Cardiac septum (tissue), 1 donor: ENCODE results near the gene FAM167B. TPM values are rescaled to one million over a fixed set of nuclear protein-coding genes. Genes with fewer than 3 reads are reported as not detected.
"Not testable (repeated sequence)": the region's sequence is repeated elsewhere in the genome, so short reads cannot be mapped to it uniquely, and the experiment has no call there.

ENCODE experiments used
- DNase-seq: peaks from one replicate; pipeline ENCODE4 v3.0.0-alpha.2; 2020; ENCODE audit warnings: low spot score
- intact Hi-C: fragments of 100-400 bp; cut with DNase I; formaldehyde crosslinking; loops from one replicate; pipeline ENCODE4 v1.14.0; 2022
- total RNA-seq: library from RNA; stranded (reverse); fragmentation: NEBNext Ultra II Directional; extraction: Animal tissue kit (Norgen Biotek cat#: 25700); gene quantifications from one replicate; pipeline ENCODE4 v1.2.1, GENCODE V29; 2021
- donor health status: DM: no; HTN: no; CAD: no.

The FAM167B gene
- total RNA-seq, 1 donor from 2014 or later, result 5.4 TPM

- intact Hi-C loops, result loop anchor here (2.0 kb wide), 1 partner anchor 40 kb away; no protein-coding TSS in a partner anchor
- no peak for DNase-seq
Observed at GRCh38 chr1:32250893-32251716, 4.1 kb downstream of the FAM167B start, which contains the start of gene LCK. LCK (plus strand) TSS chr1:32251265; CDS start chr1:32274330, 23,065 bp downstream.

DNA sequence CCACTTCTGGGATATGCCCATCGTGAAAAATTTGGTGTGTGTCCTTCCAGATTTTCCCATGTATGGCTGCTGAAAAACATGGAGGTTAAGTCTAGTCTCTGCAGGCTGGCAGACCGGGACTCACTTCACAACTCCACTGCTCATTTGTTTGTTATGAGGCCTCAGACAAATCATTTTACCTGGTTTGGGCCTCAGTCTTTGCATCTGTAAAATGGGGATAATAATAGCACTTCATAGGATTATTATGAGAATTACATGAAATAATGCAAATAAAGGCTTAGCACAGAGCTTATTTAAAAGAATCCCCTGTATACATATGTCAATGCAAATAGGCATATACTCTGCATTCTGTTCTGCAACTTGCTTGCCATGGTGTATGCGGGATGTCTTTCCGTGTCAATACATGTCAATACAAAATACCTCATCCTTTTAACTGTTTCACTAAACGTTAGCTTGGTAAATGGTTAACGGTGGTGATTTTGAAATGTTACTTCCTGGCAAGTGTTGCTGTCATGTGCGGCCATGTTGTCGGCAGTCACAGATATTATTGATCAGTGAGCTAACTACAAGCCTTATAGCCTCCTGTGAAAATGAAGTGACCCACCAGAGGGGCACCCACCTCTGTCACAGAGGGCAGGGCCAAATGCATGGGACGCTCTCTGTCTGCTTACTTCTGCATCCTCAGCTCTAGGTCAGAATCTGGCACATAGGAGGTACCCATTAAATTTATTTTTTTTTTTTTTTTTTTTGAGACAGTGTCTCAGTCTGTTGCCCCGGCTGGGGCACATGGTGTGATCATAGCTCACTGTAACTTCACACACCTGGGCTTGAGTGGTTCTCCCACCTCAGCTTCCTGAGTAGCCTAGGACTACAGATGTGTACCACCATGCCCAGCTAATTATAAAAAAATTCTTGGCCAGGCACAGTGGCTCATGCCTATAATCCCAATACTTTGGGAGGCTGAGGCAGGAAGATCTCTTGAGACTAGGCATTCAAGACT is 8.3 kb downstream of the FAM167B start:
- no peak for DNase-seq
- intact Hi-C loops, result no loop called here

- intact Hi-C loops, result no loop called here
- DNase-seq, result no peak
Observed at GRCh38 chr1:32256473-32257226, 9.6 kb downstream of the FAM167B start.

DNA sequence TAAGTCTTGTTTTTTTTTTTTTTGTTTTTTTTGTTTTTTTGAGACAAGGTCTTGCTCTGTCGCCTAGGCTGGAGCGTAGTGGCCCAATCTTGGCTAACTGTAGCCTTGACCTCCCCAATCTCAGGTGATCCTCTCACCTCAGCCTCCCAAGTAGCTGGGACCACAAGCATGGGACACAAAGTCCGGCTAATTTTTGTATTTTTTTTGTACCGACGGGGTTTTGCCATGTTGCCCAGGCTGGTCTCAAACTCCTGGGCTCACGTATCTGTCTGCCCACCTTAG is 10.1 kb downstream of the FAM167B start:
- DNase-seq, result no peak
- intact Hi-C loops, result no loop called here

DNA sequence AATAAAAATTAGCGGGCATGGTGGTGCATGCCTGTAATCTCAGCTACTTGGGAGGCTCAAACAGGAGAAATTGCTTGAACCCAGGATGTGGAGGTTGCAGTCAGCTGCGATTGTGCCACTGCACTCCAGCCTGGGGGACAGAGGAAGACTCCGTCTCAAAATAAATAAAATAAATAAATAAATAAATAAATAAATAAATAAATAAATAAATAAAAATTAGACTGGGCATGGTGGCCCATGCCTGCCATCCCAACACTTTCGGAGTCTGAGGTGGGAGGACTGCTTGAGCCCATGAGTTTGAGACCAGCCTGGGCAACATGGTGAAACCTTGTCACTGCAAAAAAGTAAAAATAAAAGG is 16.2 kb downstream of the FAM167B start:
- DNase-seq, intact Hi-C loops: not testable (repeated sequence)

DNA sequence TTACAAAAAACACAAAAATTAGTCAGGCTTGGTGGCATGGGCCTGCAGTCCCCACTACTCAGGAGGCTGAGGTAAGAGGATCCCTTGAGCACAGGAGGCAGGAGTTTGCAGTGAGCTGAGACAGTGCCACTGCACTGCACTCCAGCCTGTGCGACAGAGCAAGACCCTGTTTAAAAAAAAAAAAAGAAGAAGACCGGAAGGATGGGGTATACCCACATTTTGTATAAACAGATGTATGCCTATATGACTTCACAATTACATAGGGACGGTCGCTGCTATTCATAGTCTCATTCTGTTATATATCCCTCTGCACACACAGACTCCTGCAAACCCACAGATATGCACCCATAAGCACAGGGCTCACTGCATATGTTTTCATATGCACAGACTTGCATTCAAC is 16.7 kb downstream of the FAM167B start:
- no peak for DNase-seq
- intact Hi-C loops, result no loop called here

DNA sequence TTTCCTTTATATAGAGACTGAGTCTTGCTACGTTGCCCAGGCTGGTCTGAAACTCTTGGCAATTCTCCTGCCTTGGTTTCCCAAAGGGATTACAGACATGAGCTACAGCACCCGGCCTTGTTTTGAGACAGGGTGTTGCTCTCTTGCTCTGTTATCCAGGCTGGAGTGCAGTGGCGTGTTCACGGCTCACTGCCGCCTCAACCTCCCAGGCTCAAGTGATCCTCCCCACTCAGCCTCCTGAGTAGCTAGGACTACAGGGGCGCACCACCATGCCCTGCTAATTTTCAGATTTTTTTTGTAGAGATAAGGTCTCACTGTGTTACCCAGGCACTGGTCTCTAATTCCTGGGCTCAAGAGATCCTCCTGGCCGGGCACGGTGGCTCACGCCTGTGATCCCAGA is 18.8 kb downstream of the FAM167B start:
- no peak for DNase-seq
- intact Hi-C loops, result no loop called here

DNA sequence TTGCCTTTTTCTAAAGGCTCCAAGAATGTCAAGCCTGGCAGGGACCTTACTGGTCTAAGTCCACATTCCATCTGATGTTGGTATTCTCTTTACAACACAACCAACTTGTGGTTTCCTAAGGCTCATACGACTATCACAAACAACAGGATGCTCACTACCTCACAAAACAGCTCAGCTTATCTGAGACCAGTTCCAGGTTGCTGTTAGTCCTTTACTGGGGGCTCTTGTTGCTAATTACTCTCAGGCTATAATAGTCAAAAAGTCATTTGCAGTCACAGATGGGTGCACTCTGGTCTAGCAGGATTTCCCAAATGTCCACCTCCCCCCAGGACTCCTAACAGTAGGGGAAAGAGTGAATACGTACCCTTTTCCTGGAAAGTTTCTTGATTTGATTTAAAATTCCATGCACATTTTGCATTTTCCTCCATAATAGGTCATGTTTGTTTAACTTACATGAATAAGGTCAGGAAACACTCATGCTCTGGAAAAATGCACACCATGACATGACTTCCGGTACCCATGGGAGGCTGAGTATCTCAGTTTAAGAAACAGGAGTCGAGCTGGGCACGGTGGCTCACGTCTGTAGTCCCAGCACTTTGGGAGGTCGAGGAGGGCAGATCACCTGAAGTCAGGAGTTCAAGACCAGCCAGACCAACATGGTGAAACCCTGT is 20.0 kb downstream of the FAM167B start:
- intact Hi-C loops, result no loop called here
- DNase-seq, result no peak

DNA sequence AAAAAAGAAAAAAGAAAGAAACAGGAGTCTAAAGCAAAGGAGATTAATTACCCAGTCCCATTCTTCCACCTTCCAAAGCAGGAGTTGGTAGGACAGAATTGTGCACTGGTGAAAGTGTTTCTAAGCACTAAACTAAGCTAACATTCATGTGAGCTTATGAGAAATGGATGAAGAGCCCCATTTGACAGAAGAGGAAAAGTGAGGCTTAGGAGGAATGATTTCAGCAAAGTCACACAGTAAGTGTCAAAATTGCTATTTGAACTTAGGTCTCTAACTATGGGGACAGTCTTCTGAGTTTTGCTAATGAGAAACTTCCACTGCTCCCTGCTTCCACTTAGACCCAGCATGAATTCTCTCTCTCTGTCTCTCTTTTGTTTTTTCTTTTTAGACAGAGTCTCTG is 22.7 kb downstream of the FAM167B start:
- DNase-seq, result no peak
- intact Hi-C loops, result no loop called here

DNA sequence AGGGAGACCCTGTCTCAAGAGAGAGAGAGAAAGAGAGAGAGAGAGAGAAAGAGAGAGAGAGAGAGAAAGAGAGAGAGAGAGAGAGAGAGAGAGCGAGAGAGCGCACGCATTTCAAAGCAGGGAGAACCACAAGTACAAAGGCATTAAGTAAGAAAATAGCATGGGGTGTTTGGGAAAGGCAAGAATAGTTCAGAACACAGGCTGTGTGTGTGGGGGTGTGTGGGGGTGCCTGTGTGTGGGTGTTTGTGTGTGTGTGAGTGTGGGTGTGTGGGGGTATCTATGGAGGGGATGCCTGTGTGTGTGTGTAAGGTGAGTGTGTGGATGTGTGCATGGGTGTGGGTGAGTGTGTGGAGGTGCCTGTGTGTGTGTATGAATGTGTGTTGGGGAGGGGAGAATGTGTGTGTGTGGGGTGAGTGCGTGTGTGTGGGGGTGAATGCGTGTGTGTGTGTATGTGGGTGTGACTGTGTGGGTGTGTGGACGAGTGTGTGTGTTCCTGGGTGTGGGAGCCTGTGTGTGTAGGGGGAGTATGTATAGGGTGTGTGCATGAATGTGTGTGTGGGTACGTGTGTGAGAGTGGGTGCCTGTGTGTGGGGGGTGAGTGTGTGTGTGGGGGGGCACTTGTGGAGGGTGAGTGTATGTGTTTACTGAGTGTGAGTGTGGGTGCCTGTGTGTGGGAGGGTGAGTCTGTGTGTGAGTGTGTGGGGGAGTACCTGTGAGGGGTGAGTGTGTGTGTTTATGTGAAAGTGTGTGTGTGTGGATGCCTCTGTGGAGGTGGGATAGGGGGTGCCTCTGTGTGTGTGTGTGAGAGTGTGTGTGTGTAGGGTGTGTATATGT is 25.8 kb downstream of the FAM167B start:
- intact Hi-C loops, result no loop called here

GRCh38 chr1:32273391-32274208 is 26.6 kb downstream of the FAM167B start:
- DNase-seq, result no peak
- intact Hi-C loops, result no loop called here

More for the DNA sequence above, 25.8 kb downstream of the FAM167B start:
- DNase-seq, result no peak

DNA sequence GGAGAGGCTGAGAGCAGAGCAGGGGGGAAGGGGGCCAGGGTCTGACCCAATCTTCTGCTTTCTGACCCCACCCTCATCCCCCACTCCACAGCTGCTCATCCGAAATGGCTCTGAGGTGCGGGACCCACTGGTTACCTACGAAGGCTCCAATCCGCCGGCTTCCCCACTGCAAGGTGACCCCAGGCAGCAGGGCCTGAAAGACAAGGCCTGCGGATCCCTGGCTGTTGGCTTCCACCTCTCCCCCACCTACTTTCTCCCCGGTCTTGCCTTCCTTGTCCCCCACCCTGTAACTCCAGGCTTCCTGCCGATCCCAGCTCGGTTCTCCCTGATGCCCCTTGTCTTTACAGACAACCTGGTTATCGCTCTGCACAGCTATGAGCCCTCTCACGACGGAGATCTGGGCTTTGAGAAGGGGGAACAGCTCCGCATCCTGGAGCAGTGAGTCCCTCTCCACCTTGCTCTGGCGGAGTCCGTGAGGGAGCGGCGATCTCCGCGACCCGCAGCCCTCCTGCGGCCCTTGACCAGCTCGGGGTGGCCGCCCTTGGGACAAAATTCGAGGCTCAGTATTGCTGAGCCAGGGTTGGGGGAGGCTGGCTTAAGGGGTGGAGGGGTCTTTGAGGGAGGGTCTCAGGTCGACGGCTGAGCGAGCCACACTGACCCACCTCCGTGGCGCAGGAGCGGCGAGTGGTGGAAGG is 27.8 kb downstream of the FAM167B start:
- intact Hi-C loops, result no loop called here
- DNase-seq, result no peak

- intact Hi-C loops, result no loop called here
Observed at GRCh38 chr1:32275424-32275823, 28.4 kb downstream of the FAM167B start.

DNA sequence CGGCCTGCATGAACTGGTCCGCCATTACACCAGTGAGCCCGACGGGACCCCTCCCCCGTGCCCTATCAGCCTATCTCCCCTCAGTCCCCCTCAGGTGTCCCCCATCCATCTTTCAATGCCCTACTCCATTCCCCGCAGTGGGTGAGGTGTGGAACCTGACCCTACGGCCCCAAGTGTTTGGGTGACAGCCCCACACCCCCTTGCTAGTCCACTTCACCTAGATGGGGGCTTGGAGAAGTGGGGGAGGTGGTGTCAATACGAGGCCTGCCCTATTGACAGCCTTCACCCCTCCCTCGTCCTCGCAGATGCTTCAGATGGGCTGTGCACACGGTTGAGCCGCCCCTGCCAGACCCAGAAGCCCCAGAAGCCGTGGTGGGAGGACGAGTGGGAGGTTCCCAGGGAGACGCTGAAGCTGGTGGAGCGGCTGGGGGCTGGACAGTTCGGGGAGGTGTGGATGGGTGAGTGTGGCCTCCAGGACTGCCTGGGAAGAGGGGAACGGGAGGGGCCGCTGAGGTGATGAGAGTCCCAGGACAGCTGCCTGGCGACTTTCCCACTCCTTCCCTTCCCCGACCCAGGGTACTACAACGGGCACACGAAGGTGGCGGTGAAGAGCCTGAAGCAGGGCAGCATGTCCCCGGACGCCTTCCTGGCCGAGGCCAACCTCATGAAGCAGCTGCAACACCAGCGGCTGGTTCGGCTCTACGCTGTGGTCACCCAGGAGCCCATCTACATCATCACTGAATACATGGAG is 29.2 kb downstream of the FAM167B start:
- intact Hi-C loops, result no loop called here
- DNase-seq, result no peak

More at GRCh38 chr1:32275424-32275823, 28.4 kb downstream of the FAM167B start:
- no peak for DNase-seq

DNA sequence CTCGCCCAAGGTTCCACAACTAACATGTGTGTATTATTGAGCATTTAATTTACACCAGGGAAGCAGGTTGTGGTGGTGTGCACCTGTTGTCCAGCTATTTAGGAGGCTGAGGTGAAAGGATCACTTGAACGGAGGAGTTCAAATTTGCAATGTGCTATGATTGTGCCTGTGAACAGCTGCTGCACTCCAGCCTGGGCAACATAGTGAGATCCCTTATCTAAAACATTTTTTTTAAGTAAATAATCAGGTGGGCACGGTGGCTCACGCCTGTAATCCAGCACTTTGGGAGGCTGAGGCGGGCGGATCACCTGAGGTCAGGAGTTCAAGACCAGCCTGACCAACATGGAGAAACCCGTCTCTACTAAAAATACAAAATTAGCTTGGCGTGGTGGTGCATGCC is 37.8 kb downstream of the FAM167B start:
- DNase-seq, intact Hi-C loops: not testable (repeated sequence)

DNA sequence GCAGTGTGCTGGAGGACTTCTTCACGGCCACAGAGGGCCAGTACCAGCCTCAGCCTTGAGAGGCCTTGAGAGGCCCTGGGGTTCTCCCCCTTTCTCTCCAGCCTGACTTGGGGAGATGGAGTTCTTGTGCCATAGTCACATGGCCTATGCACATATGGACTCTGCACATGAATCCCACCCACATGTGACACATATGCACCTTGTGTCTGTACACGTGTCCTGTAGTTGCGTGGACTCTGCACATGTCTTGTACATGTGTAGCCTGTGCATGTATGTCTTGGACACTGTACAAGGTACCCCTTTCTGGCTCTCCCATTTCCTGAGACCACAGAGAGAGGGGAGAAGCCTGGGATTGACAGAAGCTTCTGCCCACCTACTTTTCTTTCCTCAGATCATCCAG is 38.6 kb downstream of the FAM167B start:
- intact Hi-C loops, result no loop called here
- DNase-seq, result no peak
